Gastroesophageal sphincter (tissue), 3 donors: ENCODE measurements around the gene NSFL1C.

Experiments used
- EP300 ChIP-seq: sonication (generic); formaldehyde crosslinking; IDR thresholded peaks from one replicate; pipeline ENCODE4 v1.6.1; 2017; ENCODE audit warnings: antibody characterized with exemption, mild to moderate bottlenecking
- TF ChIP-seq, protein P1 (sequence below), 4 experiments: fragments of 200-600 bp in 2 of 4; fragments of 450-650 bp in 2 of 4; sonication (generic) in 1 of 4; IDR thresholded peaks; one replicate each; pipeline ENCODE4 v1.5.1; 2017 to 2019; ENCODE audit warnings: antibody characterized with exemption in 4 of 4, mild to moderate bottlenecking in 2 of 4, moderate library complexity in 2 of 4

DNA sequence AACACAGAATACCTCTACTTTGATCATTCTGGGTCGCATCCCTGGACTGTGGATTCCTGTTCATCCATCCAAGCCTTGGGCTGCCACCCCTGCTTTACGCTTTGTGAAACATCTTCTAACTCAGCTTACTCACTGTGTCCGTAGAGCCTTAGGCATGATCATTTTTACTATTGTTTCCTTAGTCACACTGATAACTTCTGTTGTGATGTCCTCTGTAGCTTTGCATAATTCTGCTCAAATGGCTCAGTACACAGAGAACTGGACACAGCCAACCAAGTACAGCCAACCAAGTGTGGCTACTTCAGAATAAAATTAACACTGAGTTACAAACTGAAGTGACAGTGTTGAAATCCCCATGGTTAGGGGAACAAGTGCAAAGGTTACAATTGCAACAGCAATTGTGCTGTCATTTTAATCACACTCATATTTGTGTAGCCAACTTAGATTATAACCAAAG is 65.2 kb downstream of the NSFL1C start:
- TF ChIP-seq EP300: no peak
- TF ChIP-seq, protein P1, sequence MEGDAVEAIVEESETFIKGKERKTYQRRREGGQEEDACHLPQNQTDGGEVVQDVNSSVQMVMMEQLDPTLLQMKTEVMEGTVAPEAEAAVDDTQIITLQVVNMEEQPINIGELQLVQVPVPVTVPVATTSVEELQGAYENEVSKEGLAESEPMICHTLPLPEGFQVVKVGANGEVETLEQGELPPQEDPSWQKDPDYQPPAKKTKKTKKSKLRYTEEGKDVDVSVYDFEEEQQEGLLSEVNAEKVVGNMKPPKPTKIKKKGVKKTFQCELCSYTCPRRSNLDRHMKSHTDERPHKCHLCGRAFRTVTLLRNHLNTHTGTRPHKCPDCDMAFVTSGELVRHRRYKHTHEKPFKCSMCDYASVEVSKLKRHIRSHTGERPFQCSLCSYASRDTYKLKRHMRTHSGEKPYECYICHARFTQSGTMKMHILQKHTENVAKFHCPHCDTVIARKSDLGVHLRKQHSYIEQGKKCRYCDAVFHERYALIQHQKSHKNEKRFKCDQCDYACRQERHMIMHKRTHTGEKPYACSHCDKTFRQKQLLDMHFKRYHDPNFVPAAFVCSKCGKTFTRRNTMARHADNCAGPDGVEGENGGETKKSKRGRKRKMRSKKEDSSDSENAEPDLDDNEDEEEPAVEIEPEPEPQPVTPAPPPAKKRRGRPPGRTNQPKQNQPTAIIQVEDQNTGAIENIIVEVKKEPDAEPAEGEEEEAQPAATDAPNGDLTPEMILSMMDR (IDR thresholded peaks at IDR 0.05): no peak
